Measurements from ENCODE around the gene GTF3C4.

The GTF3C4 gene

DNA sequence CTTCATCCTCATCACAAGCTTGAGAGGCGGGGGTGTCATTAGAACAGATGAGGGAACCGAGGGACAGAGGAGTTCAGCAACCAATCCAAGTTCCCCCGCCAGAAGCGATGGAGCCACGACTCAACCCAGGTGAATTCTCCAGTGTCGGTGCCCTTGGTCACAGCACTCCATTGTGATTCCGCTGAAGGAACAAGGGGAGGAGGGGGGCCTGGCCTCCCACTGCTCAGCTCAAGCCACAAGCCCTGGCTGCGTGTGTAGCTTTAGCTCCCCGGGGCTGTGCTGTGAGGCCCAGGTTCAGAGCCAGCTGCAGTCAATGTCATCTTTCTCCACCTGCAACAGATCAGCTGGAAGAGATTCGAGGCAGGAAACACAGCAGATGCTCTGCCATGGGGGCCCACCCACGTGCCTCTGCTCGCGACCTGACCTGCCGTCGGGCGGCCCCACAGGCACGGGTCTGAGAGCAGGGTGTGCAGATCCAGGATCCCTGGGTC lies 72.6 kb downstream of the GTF3C4 start:
- no peak overlapping the region for H3K27ac ChIP-seq (replicated peaks)
- DNase-seq (ENCODE audit: low read depth in 1 of 2, low spot score in 1 of 2), result no peak
- H3K27me3 ChIP-seq (ENCODE audit: insufficient read depth, poor library complexity, severe bottlenecking), result peaks cover 28% of the 10 kb centered on the region
- no peak overlapping the region for H3K4me3 ChIP-seq (replicated peaks; ENCODE audit: insufficient read depth, low read length)
- TF ChIP-seq, protein P1, sequence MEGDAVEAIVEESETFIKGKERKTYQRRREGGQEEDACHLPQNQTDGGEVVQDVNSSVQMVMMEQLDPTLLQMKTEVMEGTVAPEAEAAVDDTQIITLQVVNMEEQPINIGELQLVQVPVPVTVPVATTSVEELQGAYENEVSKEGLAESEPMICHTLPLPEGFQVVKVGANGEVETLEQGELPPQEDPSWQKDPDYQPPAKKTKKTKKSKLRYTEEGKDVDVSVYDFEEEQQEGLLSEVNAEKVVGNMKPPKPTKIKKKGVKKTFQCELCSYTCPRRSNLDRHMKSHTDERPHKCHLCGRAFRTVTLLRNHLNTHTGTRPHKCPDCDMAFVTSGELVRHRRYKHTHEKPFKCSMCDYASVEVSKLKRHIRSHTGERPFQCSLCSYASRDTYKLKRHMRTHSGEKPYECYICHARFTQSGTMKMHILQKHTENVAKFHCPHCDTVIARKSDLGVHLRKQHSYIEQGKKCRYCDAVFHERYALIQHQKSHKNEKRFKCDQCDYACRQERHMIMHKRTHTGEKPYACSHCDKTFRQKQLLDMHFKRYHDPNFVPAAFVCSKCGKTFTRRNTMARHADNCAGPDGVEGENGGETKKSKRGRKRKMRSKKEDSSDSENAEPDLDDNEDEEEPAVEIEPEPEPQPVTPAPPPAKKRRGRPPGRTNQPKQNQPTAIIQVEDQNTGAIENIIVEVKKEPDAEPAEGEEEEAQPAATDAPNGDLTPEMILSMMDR (IDR thresholded peaks at IDR 0.05; ENCODE audit: insufficient read depth, low read length), result no peak
- TF ChIP-seq SPI1 (IDR thresholded peaks at IDR 0.05; ENCODE audit: borderline replicate concordance, low read depth) (no peak), GABPA (IDR thresholded peaks at IDR 0.05; ENCODE audit: low read depth) (no peak), POLR2AphosphoS5 (IDR thresholded peaks at IDR 0.05; ENCODE audit: low read depth) (no peak)
- TF ChIP-seq, protein P2, sequence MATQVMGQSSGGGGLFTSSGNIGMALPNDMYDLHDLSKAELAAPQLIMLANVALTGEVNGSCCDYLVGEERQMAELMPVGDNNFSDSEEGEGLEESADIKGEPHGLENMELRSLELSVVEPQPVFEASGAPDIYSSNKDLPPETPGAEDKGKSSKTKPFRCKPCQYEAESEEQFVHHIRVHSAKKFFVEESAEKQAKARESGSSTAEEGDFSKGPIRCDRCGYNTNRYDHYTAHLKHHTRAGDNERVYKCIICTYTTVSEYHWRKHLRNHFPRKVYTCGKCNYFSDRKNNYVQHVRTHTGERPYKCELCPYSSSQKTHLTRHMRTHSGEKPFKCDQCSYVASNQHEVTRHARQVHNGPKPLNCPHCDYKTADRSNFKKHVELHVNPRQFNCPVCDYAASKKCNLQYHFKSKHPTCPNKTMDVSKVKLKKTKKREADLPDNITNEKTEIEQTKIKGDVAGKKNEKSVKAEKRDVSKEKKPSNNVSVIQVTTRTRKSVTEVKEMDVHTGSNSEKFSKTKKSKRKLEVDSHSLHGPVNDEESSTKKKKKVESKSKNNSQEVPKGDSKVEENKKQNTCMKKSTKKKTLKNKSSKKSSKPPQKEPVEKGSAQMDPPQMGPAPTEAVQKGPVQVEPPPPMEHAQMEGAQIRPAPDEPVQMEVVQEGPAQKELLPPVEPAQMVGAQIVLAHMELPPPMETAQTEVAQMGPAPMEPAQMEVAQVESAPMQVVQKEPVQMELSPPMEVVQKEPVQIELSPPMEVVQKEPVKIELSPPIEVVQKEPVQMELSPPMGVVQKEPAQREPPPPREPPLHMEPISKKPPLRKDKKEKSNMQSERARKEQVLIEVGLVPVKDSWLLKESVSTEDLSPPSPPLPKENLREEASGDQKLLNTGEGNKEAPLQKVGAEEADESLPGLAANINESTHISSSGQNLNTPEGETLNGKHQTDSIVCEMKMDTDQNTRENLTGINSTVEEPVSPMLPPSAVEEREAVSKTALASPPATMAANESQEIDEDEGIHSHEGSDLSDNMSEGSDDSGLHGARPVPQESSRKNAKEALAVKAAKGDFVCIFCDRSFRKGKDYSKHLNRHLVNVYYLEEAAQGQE (IDR thresholded peaks at IDR 0.05; ENCODE audit: insufficient replicate concordance, low read depth), result no peak

DNA sequence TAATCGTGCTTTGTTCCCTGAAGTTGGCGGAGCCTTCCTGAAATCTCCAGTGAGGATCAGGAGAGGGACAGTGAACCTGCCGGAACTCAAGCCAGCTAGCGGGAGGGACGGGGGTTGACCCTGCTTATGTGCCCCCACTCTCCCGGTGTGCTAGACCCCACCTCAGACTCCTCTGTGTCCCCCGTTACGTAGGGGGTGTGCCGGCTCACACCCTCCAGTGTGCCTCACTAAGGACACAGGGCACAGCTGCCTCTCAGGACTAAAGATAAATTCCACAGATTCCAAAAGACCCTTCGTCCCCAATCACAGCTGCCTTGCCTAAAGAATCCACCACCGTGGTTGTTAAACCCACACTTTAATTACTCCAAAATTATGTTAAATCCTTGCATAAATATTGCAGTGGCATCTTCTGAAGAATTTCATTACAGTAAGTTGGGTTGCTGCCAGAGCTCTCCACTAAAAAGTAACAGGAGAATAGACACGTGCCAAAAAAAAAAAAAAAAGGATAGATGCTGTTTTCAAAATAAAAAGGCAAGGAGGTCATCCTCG lies 73.7 kb downstream of the GTF3C4 start:
- Histone ChIP-seq H3K4me3 (replicated peaks; ENCODE audit: insufficient read depth, low read length) (no peak overlapping the region), H3K27ac (replicated peaks) (no peak overlapping the region), H3K27me3 (ENCODE audit: insufficient read depth, poor library complexity, severe bottlenecking) (peaks cover 28% of the 10 kb centered on the region)
- TF ChIP-seq, protein P1 (IDR thresholded peaks at IDR 0.05; ENCODE audit: insufficient read depth, low read length), result no peak
- TF ChIP-seq GABPA (IDR thresholded peaks at IDR 0.05; ENCODE audit: low read depth) (no peak), SPI1 (IDR thresholded peaks at IDR 0.05; ENCODE audit: borderline replicate concordance, low read depth) (no peak), POLR2AphosphoS5 (IDR thresholded peaks at IDR 0.05; ENCODE audit: low read depth) (no peak)
- TF ChIP-seq, protein P2 (IDR thresholded peaks at IDR 0.05; ENCODE audit: insufficient replicate concordance, low read depth), result no peak
- DNase-seq (ENCODE audit: low read depth in 1 of 2, low spot score in 1 of 2), result no peak

Measured in HL-60 (cell line).